HEK293 (cell line): Measurements from ENCODE around the gene EME1.
A peak's percentile ranks its signal among the peaks of the same experiment; 100 is the strongest.

Experiments used
- CTCF ChIA-PET: fragments of 350-600 bp; formaldehyde crosslinking; extraction: SDS; loops from one replicate; lab custom pipeline; 2021; ENCODE audit warnings: antibody characterized with exemption; lab: Yijun Ruan, JAX
- POLR2A ChIA-PET: fragments of 300-600 bp; formaldehyde crosslinking; extraction: SDS; loops from one replicate; lab custom pipeline; 2020; ENCODE audit warnings: antibody characterized with exemption, inconsistent platforms; lab: Yijun Ruan, JAX
- H3K27ac ChIP-seq: fragments of 200-500 bp; sonication (Bioruptor generic); 2 replicates; pipeline ENCODE4 v1.5.1; 2014; ENCODE audit warnings: low read depth, low read length, control low read depth, inconsistent platforms; ENCODE audit errors: extremely low read depth
- H3K36me3 ChIP-seq, 2 experiments: fragments of 200-500 bp in 1 of 2; sonication (Bioruptor generic) in 1 of 2; 1 replicate in 1 of 2; 2 replicates in 1 of 2; pipeline ENCODE4 v1.5.1; 2014 to 2017; ENCODE audit warnings: inconsistent platforms in 2 of 2, low read length in 2 of 2; ENCODE audit not compliant: control insufficient read depth in 2 of 2, insufficient read depth in 1 of 2
- H3K4me1 ChIP-seq: fragments of 200-500 bp; sonication (Bioruptor generic); 2 replicates; pipeline ENCODE4 v1.5.1; 2014; ENCODE audit warnings: mild to moderate bottlenecking, low read length, inconsistent platforms; ENCODE audit not compliant: control insufficient read depth, insufficient read depth
- H3K4me3 ChIP-seq: 2 replicates; pipeline ENCODE4 v1.5.1; 2011; ENCODE audit warnings: low read depth, mild to moderate bottlenecking, control low read depth, low read length, moderate library complexity
- H3K9me3 ChIP-seq: fragments of 200-500 bp; sonication (Bioruptor generic); 2 replicates; pipeline ENCODE4 v1.5.1; 2014; ENCODE audit warnings: low read depth, low read length, inconsistent platforms; ENCODE audit not compliant: control insufficient read depth, insufficient read depth
- KLF10 ChIP-seq: fragments of 450-650 bp; IDR thresholded peaks from 2 replicates; pipeline ENCODE4 v1.5.1; 2018; ENCODE audit warnings: missing biosample characterization, mild to moderate bottlenecking, missing genetic modification characterization
- KLF9 ChIP-seq: fragments of 450-650 bp; formaldehyde crosslinking; IDR thresholded peaks from 2 replicates; pipeline ENCODE4 v1.5.1; 2016; ENCODE audit warnings: missing biosample characterization, missing genetic modification characterization, low read depth
- ZNF112 ChIP-seq: fragments of 450-650 bp; formaldehyde crosslinking; IDR thresholded peaks from 2 replicates; pipeline ENCODE4 v1.5.0; 2017; ENCODE audit warnings: missing biosample characterization, missing genetic modification characterization
- ZNF37A ChIP-seq: fragments of 450-650 bp; IDR thresholded peaks from 2 replicates; pipeline ENCODE4 v1.5.1; 2018; ENCODE audit warnings: missing biosample characterization, missing genetic modification characterization
- TF ChIP-seq, protein P1 (sequence below): fragments of 450-650 bp; formaldehyde crosslinking; IDR thresholded peaks from 2 replicates; pipeline ENCODE4 v1.5.0; 2017; ENCODE audit warnings: missing biosample characterization, missing genetic modification characterization, borderline replicate concordance
- TF ChIP-seq, protein P2 (sequence below): fragments of 450-650 bp; formaldehyde crosslinking; IDR thresholded peaks from 2 replicates; pipeline ENCODE4 v1.5.1; 2016; ENCODE audit warnings: missing biosample characterization, missing genetic modification characterization
- TF ChIP-seq, protein P3 (sequence below): fragments of 450-650 bp; IDR thresholded peaks from 2 replicates; pipeline ENCODE4 v1.5.1; 2018; ENCODE audit warnings: missing biosample characterization, mild to moderate bottlenecking, missing genetic modification characterization
- TF ChIP-seq, protein P4 (sequence below): fragments of 450-650 bp; formaldehyde crosslinking; conservative IDR thresholded peaks from 2 replicates; pipeline ENCODE4 v1.5.1; 2016; ENCODE audit warnings: low read depth, missing biosample characterization, missing genetic modification characterization

EME1 gene

GRCh38 chr17:50386510-50386909 is 13.5 kb downstream of the EME1 start:
- peaks cover 92 to 100% of the 10 kb centered on the region in 2 experiments for H3K36me3 ChIP-seq
- no peaks in the 10 kb centered on the region for H3K9me3 ChIP-seq
- peak overlapping the region; percentile 2; the same call in 1 of the 2 replicates for H3K27ac ChIP-seq
- ChIA-PET POLR2A (interaction anchor here (0.7 to 1.6 kb wide), 2 partner anchors 10 to 186 kb away, joined by 3 to 10 read pairs; partner anchors contain the start of gene LRRC59), CTCF (interaction anchor here (1.2 to 8.8 kb wide), 3 partner anchors 11 to 24 kb away, joined by 8 to 69 read pairs (median 13); partner anchors contain the start of genes EME1, LRRC59 and MRPL27)
- TF ChIP-seq ZNF112, result no peak
- TF ChIP-seq, protein P1, sequence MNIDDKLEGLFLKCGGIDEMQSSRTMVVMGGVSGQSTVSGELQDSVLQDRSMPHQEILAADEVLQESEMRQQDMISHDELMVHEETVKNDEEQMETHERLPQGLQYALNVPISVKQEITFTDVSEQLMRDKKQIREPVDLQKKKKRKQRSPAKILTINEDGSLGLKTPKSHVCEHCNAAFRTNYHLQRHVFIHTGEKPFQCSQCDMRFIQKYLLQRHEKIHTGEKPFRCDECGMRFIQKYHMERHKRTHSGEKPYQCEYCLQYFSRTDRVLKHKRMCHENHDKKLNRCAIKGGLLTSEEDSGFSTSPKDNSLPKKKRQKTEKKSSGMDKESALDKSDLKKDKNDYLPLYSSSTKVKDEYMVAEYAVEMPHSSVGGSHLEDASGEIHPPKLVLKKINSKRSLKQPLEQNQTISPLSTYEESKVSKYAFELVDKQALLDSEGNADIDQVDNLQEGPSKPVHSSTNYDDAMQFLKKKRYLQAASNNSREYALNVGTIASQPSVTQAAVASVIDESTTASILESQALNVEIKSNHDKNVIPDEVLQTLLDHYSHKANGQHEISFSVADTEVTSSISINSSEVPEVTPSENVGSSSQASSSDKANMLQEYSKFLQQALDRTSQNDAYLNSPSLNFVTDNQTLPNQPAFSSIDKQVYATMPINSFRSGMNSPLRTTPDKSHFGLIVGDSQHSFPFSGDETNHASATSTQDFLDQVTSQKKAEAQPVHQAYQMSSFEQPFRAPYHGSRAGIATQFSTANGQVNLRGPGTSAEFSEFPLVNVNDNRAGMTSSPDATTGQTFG (tag by site-specific recombination), result no peak
- H3K4me3 ChIP-seq, result no peak overlapping the region
- no peaks in the 10 kb centered on the region for H3K4me1 ChIP-seq

- TF ChIP-seq ZNF37A (no peak), KLF10 (no peak), KLF9 (tag by site-specific recombination) (no peak)
- TF ChIP-seq, protein P2, sequence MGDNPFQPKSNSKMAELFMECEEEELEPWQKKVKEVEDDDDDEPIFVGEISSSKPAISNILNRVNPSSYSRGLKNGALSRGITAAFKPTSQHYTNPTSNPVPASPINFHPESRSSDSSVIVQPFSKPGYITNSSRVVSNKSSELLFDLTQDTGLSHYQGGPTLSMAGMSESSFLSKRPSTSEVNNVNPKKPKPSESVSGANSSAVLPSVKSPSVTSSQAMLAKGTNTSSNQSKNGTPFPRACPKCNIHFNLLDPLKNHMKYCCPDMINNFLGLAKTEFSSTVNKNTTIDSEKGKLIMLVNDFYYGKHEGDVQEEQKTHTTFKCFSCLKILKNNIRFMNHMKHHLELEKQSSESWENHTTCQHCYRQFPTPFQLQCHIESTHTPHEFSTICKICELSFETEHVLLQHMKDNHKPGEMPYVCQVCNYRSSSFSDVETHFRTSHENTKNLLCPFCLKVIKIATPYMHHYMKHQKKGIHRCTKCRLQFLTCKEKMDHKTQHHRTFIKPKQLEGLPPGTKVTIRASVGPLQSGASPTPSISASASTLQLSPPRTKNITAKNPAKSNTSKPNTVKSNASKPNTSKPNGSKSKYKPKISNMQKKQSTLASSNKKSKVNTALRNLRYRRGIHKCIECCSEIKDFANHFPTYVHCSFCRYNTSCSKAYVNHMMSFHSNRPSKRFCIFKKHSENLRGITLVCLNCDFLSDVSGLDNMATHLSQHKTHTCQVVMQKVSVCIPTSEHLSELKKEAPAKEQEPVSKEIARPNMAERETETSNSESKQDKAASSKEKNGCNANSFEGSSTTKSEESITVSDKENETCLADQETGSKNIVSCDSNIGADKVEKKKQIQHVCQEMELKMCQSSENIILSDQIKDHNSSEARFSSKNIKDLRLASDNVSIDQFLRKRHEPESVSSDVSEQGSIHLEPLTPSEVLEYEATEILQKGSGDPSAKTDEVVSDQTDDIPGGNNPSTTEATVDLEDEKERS (tag by site-specific recombination), result no peak
- TF ChIP-seq, protein P3, sequence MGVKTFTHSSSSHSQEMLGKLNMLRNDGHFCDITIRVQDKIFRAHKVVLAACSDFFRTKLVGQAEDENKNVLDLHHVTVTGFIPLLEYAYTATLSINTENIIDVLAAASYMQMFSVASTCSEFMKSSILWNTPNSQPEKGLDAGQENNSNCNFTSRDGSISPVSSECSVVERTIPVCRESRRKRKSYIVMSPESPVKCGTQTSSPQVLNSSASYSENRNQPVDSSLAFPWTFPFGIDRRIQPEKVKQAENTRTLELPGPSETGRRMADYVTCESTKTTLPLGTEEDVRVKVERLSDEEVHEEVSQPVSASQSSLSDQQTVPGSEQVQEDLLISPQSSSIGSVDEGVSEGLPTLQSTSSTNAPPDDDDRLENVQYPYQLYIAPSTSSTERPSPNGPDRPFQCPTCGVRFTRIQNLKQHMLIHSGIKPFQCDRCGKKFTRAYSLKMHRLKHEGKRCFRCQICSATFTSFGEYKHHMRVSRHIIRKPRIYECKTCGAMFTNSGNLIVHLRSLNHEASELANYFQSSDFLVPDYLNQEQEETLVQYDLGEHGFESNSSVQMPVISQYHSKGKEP, result no peak
- TF ChIP-seq, protein P4, sequence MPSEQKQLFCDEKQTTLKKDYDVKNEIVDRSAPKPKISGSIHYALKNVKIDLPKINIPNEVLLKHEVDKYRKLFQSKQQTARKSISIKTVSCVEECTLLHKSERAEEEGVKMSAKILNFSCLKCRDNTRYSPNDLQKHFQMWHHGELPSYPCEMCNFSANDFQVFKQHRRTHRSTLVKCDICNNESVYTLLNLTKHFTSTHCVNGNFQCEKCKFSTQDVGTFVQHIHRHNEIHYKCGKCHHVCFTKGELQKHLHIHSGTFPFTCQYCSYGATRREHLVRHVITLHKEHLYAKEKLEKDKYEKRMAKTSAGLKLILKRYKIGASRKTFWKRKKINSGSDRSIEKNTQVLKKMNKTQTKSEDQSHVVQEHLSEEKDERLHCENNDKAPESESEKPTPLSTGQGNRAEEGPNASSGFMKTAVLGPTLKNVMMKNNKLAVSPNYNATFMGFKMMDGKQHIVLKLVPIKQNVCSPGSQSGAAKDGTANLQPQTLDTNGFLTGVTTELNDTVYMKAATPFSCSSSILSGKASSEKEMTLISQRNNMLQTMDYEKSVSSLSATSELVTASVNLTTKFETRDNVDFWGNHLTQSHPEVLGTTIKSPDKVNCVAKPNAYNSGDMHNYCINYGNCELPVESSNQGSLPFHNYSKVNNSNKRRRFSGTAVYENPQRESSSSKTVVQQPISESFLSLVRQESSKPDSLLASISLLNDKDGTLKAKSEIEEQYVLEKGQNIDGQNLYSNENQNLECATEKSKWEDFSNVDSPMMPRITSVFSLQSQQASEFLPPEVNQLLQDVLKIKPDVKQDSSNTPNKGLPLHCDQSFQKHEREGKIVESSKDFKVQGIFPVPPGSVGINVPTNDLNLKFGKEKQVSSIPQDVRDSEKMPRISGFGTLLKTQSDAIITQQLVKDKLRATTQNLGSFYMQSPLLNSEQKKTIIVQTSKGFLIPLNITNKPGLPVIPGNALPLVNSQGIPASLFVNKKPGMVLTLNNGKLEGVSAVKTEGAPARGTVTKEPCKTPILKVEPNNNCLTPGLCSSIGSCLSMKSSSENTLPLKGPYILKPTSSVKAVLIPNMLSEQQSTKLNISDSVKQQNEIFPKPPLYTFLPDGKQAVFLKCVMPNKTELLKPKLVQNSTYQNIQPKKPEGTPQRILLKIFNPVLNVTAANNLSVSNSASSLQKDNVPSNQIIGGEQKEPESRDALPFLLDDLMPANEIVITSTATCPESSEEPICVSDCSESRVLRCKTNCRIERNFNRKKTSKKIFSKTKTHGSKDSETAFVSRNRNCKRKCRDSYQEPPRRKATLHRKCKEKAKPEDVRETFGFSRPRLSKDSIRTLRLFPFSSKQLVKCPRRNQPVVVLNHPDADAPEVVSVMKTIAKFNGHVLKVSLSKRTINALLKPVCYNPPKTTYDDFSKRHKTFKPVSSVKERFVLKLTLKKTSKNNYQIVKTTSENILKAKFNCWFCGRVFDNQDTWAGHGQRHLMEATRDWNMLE (tag by site-specific recombination), result no peak
- no peak overlapping the region for H3K4me3 ChIP-seq
- no peaks in the 10 kb centered on the region for H3K9me3 ChIP-seq
- ChIA-PET CTCF (interaction anchor here (0.7 to 8.8 kb wide), 2 partner anchors 9 to 27 kb away, joined by 3 to 69 read pairs; partner anchors contain the start of gene LRRC59), POLR2A (interaction anchor here (0.6 to 5.1 kb wide), 5 partner anchors 8 to 83 kb away, joined by 3 to 25 read pairs (median 3); partner anchors contain the start of genes EME1, LRRC59 and MRPL27)
- no peaks in the 10 kb centered on the region for H3K4me1 ChIP-seq
- no peak overlapping the region for H3K27ac ChIP-seq
- H3K36me3 ChIP-seq, result peaks cover 94 to 100% of the 10 kb centered on the region in 2 experiments
Observed at GRCh38 chr17:50388728-50389127, 15.7 kb downstream of the EME1 start.
